ACC112 (cell line): Measurements from ENCODE around the gene SHF.

Experiments
- H2AFZ ChIP-seq: fragments of 200-600 bp; sonication (generic); one replicate; pipeline ENCODE4 v1.6.0; 2017; ENCODE audit warnings: antibody characterized with exemption, low read length; ENCODE audit not compliant: unreplicated experiment
- H3K27ac ChIP-seq: fragments of 200-600 bp; sonication (generic); 2 replicates; pipeline ENCODE4 v1.5.1; 2014; ENCODE audit warnings: low read depth, mild to moderate bottlenecking, antibody characterized with exemption, low read length, moderate library complexity
- H3K27me3 ChIP-seq: fragments of 200-600 bp; sonication (generic); 2 replicates; pipeline ENCODE4 v1.6.1; 2014; ENCODE audit warnings: mild to moderate bottlenecking, antibody characterized with exemption, low read length, moderate library complexity, mixed read lengths; ENCODE audit not compliant: insufficient read depth
- H3K36me3 ChIP-seq: fragments of 200-600 bp; sonication (generic); 2 replicates; pipeline ENCODE4 v1.6.1; 2016; ENCODE audit warnings: mild to moderate bottlenecking, antibody characterized with exemption, low read length, moderate library complexity, mixed read lengths; ENCODE audit not compliant: insufficient read depth
- H3K4me1 ChIP-seq: fragments of 200-600 bp; sonication (generic); one replicate; pipeline ENCODE4 v1.6.1; 2016; ENCODE audit warnings: low read length, mixed read lengths; ENCODE audit not compliant: insufficient read depth, unreplicated experiment, control insufficient read depth
- H3K4me3 ChIP-seq: fragments of 200-600 bp; sonication (generic); 2 replicates; pipeline ENCODE4 v1.5.1; 2014; ENCODE audit warnings: mild to moderate bottlenecking, low read depth, low read length
- H3K79me2 ChIP-seq: fragments of 200-600 bp; sonication (generic); one replicate; pipeline ENCODE4 v1.6.0; 2016; ENCODE audit warnings: low read length; ENCODE audit not compliant: control insufficient read depth, unreplicated experiment, insufficient read depth

Gene SHF

DNA sequence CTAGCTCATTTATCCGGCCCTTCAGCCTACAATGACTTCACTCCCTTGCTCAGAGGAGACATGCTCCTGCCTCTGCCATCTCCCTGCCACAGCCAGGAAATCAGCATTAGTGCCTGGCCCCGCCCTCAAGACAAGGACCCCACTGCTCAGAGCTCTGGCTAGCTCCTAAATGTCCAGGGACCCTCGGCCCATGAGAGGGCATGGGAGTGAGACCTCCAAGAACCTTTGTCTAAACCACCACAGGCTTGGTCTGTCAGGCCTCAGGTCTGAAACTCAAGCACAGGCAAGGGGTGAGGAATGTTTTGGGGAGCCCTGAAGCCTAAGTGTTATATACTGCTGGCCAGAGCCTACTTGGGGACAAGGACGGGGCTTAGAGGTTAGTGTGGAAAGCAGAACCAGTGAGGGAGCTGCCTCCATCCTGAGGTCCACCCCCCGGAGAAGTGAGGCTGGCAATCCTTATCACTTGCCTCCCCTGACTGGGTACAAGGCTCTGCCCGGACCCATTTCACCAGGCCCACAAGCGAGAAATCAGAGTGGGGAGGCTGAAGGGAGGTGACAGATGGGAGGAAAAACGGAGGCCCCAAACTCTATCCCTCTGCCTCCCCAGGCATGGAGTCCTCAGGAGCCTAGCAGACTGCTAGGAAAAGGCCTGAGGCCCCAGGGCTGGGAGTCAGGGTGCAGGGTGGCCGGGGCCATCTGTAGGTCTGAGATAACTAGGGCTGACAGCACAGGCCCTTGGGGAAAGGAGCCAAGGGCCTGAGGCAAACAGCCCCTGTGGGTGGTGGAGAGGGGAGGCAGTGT lies 18.8 kb downstream of the SHF start:
- H3K27ac ChIP-seq, result no peak overlapping the region
- no peak overlapping the region for H3K4me3 ChIP-seq
- no peaks in the 10 kb centered on the region for H3K79me2 ChIP-seq
- H3K27me3 ChIP-seq, result no peaks in the 10 kb centered on the region
- H2AFZ ChIP-seq, result no peak overlapping the region
- no peaks in the 10 kb centered on the region for H3K4me1 ChIP-seq
- H3K36me3 ChIP-seq, result no peaks in the 10 kb centered on the region

DNA sequence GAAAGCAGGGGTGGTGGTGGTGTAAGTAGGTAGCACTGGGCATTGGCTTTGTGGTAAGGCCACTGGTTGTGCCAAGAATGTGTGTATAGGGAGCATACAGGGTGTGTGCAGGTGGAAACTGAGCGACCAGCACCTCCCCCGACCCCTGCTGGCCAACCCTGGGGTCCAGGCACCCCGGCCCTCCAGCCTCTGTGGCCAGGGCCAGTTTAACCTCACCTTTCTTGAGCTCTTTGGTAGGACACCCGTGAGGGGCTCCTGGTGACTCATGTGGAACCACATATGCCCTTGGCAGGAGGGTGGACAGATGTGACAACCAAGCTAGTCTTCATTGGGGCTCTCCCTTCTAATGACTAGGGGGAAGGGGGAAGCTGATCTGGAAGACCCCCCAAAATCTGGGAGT lies 19.5 kb downstream of the SHF start:
- no peaks in the 10 kb centered on the region for H3K27me3 ChIP-seq
- H2AFZ ChIP-seq, result no peak overlapping the region
- H3K4me3 ChIP-seq, result no peak overlapping the region
- H3K36me3 ChIP-seq, result no peaks in the 10 kb centered on the region
- peaks cover 2% of the 10 kb centered on the region for H3K4me1 ChIP-seq
- no peak overlapping the region for H3K27ac ChIP-seq
- no peaks in the 10 kb centered on the region for H3K79me2 ChIP-seq

DNA sequence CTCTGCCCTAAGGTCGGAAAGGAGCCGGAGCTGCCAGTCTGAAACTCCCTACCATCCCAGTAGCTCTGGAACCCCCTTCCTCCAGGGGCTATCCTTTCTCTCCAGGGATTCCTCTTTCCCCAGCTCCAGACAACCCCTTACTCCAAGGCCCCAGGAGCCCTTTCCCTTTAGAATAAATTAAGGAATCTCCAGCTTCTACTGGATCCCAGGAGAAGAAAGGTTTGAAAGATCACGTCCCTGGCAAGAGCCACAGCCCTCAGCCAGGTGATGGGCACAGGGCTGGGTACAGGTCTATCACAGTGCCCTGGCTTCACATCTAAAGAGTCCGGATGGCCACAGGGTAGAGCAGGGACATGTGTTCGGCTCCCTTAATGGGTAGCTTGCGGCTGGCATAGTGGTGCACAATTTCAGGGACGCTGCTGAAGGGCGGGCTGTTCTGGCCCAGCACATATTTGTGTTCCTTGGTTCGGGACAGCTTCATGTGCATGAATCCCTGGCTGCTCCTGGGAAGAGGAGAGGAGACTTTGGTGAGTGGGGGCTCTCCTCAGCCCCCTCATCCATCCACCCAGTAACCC lies 20.0 kb downstream of the SHF start:
- H3K4me3 ChIP-seq, result peak overlapping the region; percentile 83
- no peaks in the 10 kb centered on the region for H3K27me3 ChIP-seq
- no peak overlapping the region for H2AFZ ChIP-seq
- no peak overlapping the region for H3K27ac ChIP-seq
- H3K36me3 ChIP-seq, result no peaks in the 10 kb centered on the region
- H3K79me2 ChIP-seq, result no peaks in the 10 kb centered on the region
- H3K4me1 ChIP-seq, result peaks cover 8% of the 10 kb centered on the region

GRCh38 chr15:45166834-45167630 lies 20.7 kb downstream of the SHF start:
- Histone ChIP-seq H3K4me1 (peaks cover 12% of the 10 kb centered on the region), H3K27me3 (no peaks in the 10 kb centered on the region), H2AFZ (peak overlapping the region; percentile 97), H3K79me2 (no peaks in the 10 kb centered on the region), H3K27ac (peak overlapping the region; percentile 71), H3K36me3 (no peaks in the 10 kb centered on the region), H3K4me3 (peak overlapping the region; percentile 83)

- Histone ChIP-seq H3K4me3 (no peak overlapping the region), H3K79me2 (no peaks in the 10 kb centered on the region), H3K4me1 (peaks cover 12% of the 10 kb centered on the region), H3K27ac (no peak overlapping the region), H3K36me3 (no peaks in the 10 kb centered on the region), H3K27me3 (no peaks in the 10 kb centered on the region), H2AFZ (no peak overlapping the region)
Observed at GRCh38 chr15:45165536-45165935, 22.2 kb downstream of the SHF start.

DNA sequence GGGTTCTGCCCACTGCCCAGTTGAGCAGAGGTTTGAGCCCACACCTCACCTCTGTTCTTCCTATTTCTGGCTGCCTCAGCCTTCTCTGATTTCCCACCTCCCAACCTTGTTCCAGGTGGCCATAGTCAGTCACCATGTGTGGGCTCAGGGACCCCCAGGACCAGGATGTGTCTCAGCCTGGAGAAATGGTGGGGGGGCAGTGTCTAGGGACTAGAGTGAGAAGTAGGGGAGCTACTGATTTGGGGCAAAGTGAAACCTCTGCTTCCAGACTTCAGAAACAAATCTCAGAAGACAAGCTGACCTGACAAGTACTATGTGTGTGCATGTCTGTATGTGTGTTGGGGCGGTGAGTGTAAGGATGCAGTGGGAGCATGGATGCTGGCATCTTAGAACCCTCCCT lies 22.9 kb downstream of the SHF start:
- no peak overlapping the region for H3K27ac ChIP-seq
- no peaks in the 10 kb centered on the region for H3K36me3 ChIP-seq
- H3K79me2 ChIP-seq, result no peaks in the 10 kb centered on the region
- no peaks in the 10 kb centered on the region for H3K27me3 ChIP-seq
- H3K4me3 ChIP-seq, result no peak overlapping the region
- H2AFZ ChIP-seq, result no peak overlapping the region
- peaks cover 12% of the 10 kb centered on the region for H3K4me1 ChIP-seq

DNA sequence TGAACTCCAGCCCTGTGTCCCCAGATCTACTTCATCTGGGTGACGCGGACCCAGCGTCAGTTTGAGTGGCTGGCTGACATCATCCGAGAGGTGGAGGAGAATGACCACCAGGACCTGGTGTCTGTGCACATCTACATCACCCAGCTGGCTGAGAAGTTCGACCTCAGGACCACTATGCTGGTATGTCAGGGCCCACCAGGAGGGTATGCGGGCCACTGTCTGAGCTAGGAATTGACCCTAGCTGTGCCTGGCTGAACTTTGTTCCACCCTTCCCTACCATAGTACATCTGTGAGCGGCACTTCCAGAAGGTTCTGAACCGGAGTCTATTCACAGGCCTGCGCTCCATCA lies 24.3 kb downstream of the SHF start:
- no peak overlapping the region for H2AFZ ChIP-seq

DNA sequence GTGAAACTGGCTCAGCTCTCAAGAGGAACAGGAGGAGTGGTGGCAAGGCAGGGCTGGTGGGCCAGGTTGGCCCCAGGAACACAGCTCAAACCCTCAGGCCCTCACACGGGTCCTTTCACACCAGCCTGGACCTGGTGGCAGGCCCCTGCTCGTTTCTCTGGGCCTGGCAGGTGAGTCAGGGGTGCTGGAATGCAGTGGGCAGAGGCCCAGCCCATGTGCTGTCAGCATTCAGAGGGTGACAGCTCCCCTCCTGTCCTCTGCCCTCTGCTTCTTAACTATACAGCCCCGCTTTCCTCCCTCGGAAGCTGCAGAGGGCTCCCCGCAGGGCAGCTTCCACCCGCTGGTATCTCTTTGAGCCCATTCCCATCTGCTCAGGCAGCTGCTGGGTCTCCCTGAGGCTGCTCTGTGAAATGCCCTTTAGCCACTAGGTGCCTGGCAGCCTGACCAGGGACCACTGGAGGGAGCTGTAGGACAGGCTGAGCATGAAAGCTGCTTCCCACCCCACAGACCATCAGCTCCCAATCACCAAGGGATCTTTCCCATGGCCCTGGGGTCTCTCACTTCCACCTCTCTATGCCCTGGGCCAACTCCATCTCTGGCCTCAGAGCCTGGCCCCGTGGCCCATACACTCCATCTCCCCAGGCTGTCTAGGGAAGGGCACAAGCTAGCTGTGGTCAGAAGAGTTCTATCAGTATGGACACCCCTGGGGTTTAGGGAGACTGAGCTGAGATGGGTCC lies 24.8 kb downstream of the SHF start:
- Histone ChIP-seq H3K4me3 (no peak overlapping the region), H3K27me3 (no peaks in the 10 kb centered on the region), H3K36me3 (no peaks in the 10 kb centered on the region), H3K4me1 (peaks cover 12% of the 10 kb centered on the region), H2AFZ (no peak overlapping the region), H3K79me2 (no peaks in the 10 kb centered on the region), H3K27ac (no peak overlapping the region)

More for the DNA sequence above, 24.3 kb downstream of the SHF start:
- no peaks in the 10 kb centered on the region for H3K27me3 ChIP-seq
- H3K79me2 ChIP-seq, result no peaks in the 10 kb centered on the region
- no peaks in the 10 kb centered on the region for H3K36me3 ChIP-seq
- peaks cover 12% of the 10 kb centered on the region for H3K4me1 ChIP-seq
- no peak overlapping the region for H3K27ac ChIP-seq
- H3K4me3 ChIP-seq, result no peak overlapping the region

DNA sequence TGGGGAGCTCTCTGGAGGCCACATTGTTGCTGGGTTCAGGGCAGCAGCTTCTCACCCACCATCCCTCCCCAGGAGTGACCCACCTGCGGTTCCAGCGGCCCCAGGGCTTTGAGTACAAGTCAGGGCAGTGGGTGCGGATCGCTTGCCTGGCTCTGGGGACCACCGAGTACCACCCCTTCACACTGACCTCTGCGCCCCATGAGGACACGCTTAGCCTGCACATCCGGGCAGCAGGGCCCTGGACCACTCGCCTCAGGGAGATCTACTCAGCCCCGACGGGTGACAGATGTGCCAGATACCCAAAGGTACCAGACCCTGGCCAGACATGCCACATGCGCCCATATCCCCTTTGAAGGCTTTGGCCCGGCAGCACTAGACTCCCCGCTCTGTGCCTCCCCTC lies 26.1 kb downstream of the SHF start:
- H3K79me2 ChIP-seq, result no peaks in the 10 kb centered on the region
- H3K4me3 ChIP-seq, result no peak overlapping the region
- H3K4me1 ChIP-seq, result peaks cover 19% of the 10 kb centered on the region
- no peaks in the 10 kb centered on the region for H3K27me3 ChIP-seq
- H3K27ac ChIP-seq, result no peak overlapping the region
- no peaks in the 10 kb centered on the region for H3K36me3 ChIP-seq
- no peak overlapping the region for H2AFZ ChIP-seq

DNA sequence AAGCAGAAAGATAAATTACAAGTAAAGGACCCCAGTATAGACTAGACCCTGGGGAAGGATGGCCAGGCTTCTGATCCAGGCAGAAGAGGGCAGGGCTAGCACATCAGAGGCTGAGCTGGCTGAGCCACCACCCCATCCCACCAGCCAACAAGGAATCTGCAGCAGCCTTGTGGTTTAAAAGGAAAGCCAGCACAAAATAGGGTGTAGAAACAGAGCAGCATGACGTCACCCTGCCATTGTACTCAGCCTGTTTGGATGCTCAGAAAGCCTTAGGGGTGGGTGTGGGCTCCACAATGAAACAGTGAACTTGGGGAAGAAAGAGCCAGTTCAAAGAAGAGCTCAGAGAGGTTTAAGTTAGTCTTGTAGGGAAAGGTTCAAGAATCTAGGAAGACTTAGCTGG lies 29.8 kb downstream of the SHF start:
- Histone ChIP-seq H3K4me1 (peaks cover 15% of the 10 kb centered on the region), H3K4me3 (no peak overlapping the region), H3K36me3 (no peaks in the 10 kb centered on the region)

More for the DNA sequence above, 29.8 kb downstream of the SHF start:
- Histone ChIP-seq H3K27ac (no peak overlapping the region), H2AFZ (no peak overlapping the region), H3K79me2 (no peaks in the 10 kb centered on the region), H3K27me3 (no peaks in the 10 kb centered on the region)
